PFSK-1 (cell line): ENCODE results near the gene PSMC1.

Experiments used
- FOXP2 ChIP-seq: optimal IDR thresholded peaks from 2 replicates; pipeline ENCODE3; 2011; ENCODE audit warnings: borderline replicate concordance, control low read depth, inconsistent platforms; ENCODE audit not compliant: insufficient read depth; ENCODE audit errors: extremely low read length, extremely low read depth
- POLR2AphosphoS5 ChIP-seq: IDR thresholded peaks from 2 replicates; pipeline ENCODE4 v1.6.1; 2012; ENCODE audit warnings: low read depth, mild to moderate bottlenecking, control low read depth, low read length, moderate library complexity
- SIN3A ChIP-seq: IDR thresholded peaks from 2 replicates; pipeline ENCODE4 v1.6.1; 2012; ENCODE audit warnings: mild to moderate bottlenecking, low read length, moderate library complexity, borderline replicate concordance; ENCODE audit not compliant: insufficient read depth
- TAF1 ChIP-seq: IDR thresholded peaks from 2 replicates; pipeline ENCODE4 v1.6.1; 2012; ENCODE audit warnings: low read length, control low read depth, borderline replicate concordance; ENCODE audit not compliant: insufficient read depth
- TF ChIP-seq, protein P1 (sequence below), 2 experiments: IDR thresholded peaks; 2 replicates each; pipeline versions ENCODE4 v1.6.1 to v1.8.0; 2011 to 2012; ENCODE audit warnings: low read depth in 2 of 2, low read length in 2 of 2, control low read depth in 1 of 2, inconsistent platforms in 1 of 2, mild to moderate bottlenecking in 1 of 2, moderate library complexity in 1 of 2; ENCODE audit not compliant: insufficient read depth in 1 of 2

- TF ChIP-seq TAF1 (no peak), POLR2AphosphoS5 (no peak), FOXP2 (no peak), SIN3A (no peak)
- TF ChIP-seq, protein P1, sequence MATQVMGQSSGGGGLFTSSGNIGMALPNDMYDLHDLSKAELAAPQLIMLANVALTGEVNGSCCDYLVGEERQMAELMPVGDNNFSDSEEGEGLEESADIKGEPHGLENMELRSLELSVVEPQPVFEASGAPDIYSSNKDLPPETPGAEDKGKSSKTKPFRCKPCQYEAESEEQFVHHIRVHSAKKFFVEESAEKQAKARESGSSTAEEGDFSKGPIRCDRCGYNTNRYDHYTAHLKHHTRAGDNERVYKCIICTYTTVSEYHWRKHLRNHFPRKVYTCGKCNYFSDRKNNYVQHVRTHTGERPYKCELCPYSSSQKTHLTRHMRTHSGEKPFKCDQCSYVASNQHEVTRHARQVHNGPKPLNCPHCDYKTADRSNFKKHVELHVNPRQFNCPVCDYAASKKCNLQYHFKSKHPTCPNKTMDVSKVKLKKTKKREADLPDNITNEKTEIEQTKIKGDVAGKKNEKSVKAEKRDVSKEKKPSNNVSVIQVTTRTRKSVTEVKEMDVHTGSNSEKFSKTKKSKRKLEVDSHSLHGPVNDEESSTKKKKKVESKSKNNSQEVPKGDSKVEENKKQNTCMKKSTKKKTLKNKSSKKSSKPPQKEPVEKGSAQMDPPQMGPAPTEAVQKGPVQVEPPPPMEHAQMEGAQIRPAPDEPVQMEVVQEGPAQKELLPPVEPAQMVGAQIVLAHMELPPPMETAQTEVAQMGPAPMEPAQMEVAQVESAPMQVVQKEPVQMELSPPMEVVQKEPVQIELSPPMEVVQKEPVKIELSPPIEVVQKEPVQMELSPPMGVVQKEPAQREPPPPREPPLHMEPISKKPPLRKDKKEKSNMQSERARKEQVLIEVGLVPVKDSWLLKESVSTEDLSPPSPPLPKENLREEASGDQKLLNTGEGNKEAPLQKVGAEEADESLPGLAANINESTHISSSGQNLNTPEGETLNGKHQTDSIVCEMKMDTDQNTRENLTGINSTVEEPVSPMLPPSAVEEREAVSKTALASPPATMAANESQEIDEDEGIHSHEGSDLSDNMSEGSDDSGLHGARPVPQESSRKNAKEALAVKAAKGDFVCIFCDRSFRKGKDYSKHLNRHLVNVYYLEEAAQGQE (IDR thresholded peaks at IDR 0.05; ENCODE audit: insufficient read depth in 1 of 2, low read depth in 2 of 2, low read length in 2 of 2), result no peak
Observed at GRCh38 chr14:90275820-90276219, 19.5 kb downstream of the PSMC1 start.
